Erythroblast (primary cell): ENCODE measurements around the gene NEK11.
"Not testable (repeated sequence)": the region's sequence is repeated elsewhere in the genome, so short reads cannot be mapped to it uniquely, and the experiment has no call there.

Source experiments
- DNase-seq, 2 experiments: peaks; one replicate each; lab custom pipeline; 2025; lab: John Stamatoyannopoulos, UW
- GATA1 ChIP-seq: IDR thresholded peaks from 2 replicates; pipeline ENCODE4 v1.6.1; 2011; ENCODE audit warnings: low read depth, mild to moderate bottlenecking, control low read depth, low read length, moderate library complexity
- POLR2A ChIP-seq: IDR thresholded peaks from 2 replicates; pipeline ENCODE4 v1.6.1; 2011; ENCODE audit warnings: mild to moderate bottlenecking, low read length

NEK11 gene

GRCh38 chr3:131303848-131304247 lies 277.2 kb downstream of the NEK11 start:
- no peak for DNase-seq
- TF ChIP-seq GATA1 (no peak), POLR2A (no peak)

GRCh38 chr3:131304890-131305289 lies 278.2 kb downstream of the NEK11 start:
- no peak for DNase-seq
- TF ChIP-seq POLR2A (no peak), GATA1 (no peak)

- TF ChIP-seq POLR2A, result no peak
- no peak for TF ChIP-seq GATA1
- DNase-seq, result no peak
Observed at GRCh38 chr3:131306242-131306641, 279.6 kb downstream of the NEK11 start.

GRCh38 chr3:131314318-131314717 lies 287.6 kb downstream of the NEK11 start:
- TF ChIP-seq POLR2A (no peak), GATA1 (no peak)

GRCh38 chr3:131315162-131315561 lies 288.5 kb downstream of the NEK11 start:
- TF ChIP-seq POLR2A (no peak), GATA1 (no peak)
- DNase-seq, result no peak

More at GRCh38 chr3:131314318-131314717, 287.6 kb downstream of the NEK11 start:
- DNase-seq, result no peak

- TF ChIP-seq GATA1, result no peak
- no peak for TF ChIP-seq POLR2A
- no peak for DNase-seq
Observed at GRCh38 chr3:131317667-131318066, 291.0 kb downstream of the NEK11 start.

- DNase-seq, result no peak
Observed at GRCh38 chr3:131323014-131323413, 296.3 kb downstream of the NEK11 start.

GRCh38 chr3:131323792-131324191 lies 297.1 kb downstream of the NEK11 start:
- TF ChIP-seq GATA1 (no peak), POLR2A (no peak)
- no peak for DNase-seq

More at GRCh38 chr3:131323014-131323413, 296.3 kb downstream of the NEK11 start:
- no peak for TF ChIP-seq GATA1
- TF ChIP-seq POLR2A, result no peak

GRCh38 chr3:131324923-131325322 lies 298.2 kb downstream of the NEK11 start:
- DNase-seq, result no peak
- TF ChIP-seq POLR2A, result no peak

- no peak for DNase-seq
- TF ChIP-seq POLR2A, result no peak
- TF ChIP-seq GATA1, result no peak
Observed at GRCh38 chr3:131326307-131326706, 299.6 kb downstream of the NEK11 start.

- TF ChIP-seq POLR2A, result no peak
- TF ChIP-seq GATA1, result no peak
Observed at GRCh38 chr3:131328721-131329120, 302.0 kb downstream of the NEK11 start.

GRCh38 chr3:131329774-131330173 lies 303.1 kb downstream of the NEK11 start:
- TF ChIP-seq GATA1 (no peak), POLR2A (no peak)
- DNase-seq, result no peak

More at GRCh38 chr3:131328721-131329120, 302.0 kb downstream of the NEK11 start:
- DNase-seq, result no peak

- not testable (repeated sequence) for DNase-seq
Observed at GRCh38 chr3:131331456-131332085, 304.9 kb downstream of the NEK11 start.

- TF ChIP-seq GATA1, result no peak
- no peak for TF ChIP-seq POLR2A
- no peak for DNase-seq
Observed at GRCh38 chr3:131338948-131339640, 312.4 kb downstream of the NEK11 start.

- TF ChIP-seq GATA1, result no peak
- no peak for TF ChIP-seq POLR2A
- DNase-seq, result no peak
Observed at GRCh38 chr3:131341761-131342160, 315.1 kb downstream of the NEK11 start.
